Glomerular endothelial cell (primary cell): Measurements from ENCODE around the gene NHSL2. TPM values are rescaled to one million over a fixed set of nuclear protein-coding genes. Genes with fewer than 3 reads are reported as not detected.
"Not testable (repeated sequence)": the region's sequence is repeated elsewhere in the genome, so short reads cannot be mapped to it uniquely, and the experiment has no call there.

ENCODE experiments used
- DNase-seq: peaks from one replicate; pipeline ENCODE4 v3.0.0-alpha.2; 2011; ENCODE audit warnings: low read depth, low spot score; ENCODE audit errors: extremely low read depth
- total RNA-seq: library from RNA; depleted of rRNA; stranded (reverse); fragments of >200 nt; gene quantifications from 2 replicates; pipeline ENCODE4 v1.2.3, GENCODE V29; 2015

The NHSL2 gene
- total RNA-seq, 1 donor from 2014 or later, result 36.9 TPM

DNA sequence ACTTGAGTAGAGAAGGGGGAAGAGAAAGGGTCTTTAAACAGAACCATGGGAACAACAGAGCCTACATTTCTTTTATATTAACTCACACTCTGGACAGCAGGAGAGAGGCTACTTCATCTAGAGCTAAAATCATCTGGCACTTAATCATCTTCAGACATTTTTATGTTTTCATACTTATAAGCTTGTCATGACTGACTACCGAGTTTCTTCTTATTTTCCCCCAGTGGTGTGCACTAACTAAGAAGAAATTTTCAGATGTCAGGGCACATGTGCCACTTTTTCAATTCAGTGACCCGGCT is 232.9 kb downstream of the NHSL2 start:
- no peak for DNase-seq

DNA sequence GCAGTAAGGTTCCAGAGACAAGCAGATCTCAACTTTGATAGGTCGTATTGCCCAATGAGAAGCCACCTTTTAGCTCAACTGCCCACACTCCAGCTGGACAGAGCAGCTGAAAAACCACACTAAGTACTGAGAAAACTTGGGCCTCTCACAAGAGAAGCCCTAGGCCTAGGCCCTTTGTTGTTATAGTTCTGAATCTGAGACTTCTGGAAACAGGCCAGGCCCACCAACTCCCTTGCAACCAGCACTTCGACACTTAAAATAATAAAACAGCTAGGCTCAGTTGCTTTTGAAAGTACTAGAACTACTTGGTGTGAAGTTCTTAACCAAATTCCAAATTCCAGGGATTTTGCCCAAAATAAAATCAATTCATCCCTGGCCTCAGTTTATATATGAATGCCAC is 234.5 kb downstream of the NHSL2 start:
- DNase-seq, result no peak

DNA sequence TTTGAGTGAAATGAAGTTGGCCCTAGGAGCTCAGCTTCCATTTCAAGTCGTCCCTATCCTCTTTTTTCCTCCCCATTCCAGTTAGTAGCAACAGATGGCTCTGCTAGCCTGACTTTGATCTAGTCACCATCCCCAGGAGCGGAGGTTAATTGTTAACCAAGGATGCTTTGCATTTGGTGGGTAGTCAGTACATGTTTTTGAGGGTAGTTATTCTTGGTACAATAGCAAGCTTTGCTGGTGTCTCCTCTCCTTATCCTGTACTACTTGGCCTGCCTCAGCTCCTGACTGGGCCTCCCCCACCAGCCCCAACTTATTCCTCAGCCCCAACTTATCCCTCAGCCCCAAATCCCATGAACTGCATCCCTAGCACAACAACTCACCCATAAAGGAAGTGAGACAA is 235.9 kb downstream of the NHSL2 start:
- DNase-seq, result no peak

DNA sequence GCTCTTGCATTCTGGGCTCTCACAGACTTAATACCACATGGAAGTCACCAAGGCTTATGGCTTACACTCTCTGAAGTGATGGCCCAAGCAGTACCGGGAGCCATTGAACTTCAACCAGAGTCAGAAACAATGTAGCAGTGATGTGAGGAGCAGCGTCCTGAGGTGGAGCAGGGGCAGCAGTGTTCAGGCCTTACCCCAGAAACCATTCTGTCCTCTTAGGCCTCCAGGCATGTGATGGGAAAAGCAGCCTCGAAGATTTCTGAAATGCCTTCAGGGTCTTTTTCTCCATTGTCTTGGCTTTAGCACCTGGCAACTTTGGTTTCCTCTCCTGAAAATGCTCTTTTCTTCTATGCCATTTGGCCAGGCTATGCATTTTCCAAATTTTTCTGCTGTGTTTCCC is 248.1 kb downstream of the NHSL2 start:
- DNase-seq, result no peak

DNA sequence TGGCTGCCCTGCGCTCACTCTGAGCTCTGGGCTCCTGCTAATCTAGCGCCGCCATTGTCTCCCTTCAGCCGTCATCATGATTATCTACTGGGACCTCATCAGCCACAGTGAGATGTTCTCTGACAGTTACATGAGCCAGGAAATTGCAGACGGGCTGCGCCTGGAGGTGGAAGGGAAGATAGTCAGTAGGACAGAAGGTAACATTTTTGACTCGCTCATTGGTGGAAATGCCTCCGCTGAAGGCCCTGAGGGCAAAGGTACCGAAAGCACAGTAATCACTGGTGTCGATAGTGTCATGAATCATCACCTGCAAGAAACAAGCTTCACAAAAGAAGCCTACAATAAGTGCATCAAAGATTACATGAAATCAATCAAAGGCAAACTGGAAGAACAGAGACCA is 249.1 kb downstream of the NHSL2 start:
- no peak for DNase-seq

DNA sequence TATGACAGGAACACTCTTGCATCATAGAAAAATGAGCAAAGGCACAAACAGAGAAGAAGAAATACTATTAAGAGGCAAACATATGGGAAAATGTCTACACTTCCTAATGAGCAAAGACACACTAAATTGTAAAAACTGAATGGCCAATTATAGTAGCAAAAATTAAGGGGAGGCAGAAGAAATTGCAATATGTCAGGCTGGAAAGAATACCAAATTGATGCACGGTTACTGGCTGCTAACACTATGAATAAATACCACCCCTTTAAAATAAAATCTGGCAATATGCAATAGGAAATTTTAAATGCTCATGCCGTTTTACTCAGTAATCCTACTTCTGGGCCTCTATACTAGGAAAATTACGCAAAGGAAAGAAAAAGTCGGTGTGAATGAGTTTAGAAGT is 254.9 kb downstream of the NHSL2 start:
- no peak for DNase-seq

DNA sequence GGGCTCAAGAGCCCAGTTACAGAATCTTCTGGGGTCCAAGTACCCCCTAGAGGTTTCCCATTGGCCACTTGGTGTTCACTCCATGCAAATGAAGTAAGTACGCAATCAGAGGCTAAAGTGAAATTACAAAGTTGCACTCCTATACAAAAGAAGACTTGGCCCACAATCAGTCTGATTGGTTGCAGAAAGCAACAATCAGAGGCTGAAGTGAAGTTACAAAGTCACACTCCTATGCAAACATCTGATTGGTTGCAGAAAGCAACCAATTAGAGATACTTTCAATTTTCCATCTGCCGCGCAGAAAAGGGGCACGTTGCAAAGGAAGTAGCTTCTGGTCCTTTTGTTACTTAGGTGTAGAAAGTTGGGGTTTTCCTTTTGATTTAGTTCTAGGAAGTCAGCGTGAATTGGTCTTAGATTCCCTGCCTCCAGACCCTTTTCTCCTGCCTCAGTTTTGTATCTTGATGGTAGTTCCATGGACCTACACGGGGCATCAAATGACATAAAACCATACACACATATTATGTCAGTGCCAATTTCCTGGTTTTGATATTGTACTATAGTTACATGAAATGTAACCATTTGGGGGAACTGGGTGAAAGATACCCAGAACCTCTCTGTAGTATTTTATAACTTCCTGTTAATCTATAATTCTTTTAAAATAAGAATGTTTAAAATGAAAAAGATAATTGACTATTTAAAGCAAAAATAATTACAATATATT is 258.5 kb downstream of the NHSL2 start:
- no peak for DNase-seq

DNA sequence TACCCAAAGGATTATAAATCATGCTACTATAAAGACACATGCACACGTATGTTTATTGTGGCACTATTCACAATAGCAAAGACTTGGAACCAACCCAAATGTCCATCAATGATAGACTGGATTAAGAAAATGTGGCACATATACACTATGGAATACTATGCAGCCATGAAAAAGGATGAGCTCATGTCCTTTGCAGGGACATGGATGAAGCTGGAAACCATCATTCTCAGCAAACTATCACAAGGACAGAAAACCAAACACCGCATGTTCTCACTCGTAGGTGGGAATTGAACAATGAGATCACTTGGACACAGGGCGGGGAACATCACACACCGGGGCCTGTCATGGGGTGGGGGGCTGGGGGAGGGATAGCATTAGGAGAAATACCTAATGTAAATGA is 265.6 kb downstream of the NHSL2 start:
- DNase-seq, result not testable (repeated sequence)

DNA sequence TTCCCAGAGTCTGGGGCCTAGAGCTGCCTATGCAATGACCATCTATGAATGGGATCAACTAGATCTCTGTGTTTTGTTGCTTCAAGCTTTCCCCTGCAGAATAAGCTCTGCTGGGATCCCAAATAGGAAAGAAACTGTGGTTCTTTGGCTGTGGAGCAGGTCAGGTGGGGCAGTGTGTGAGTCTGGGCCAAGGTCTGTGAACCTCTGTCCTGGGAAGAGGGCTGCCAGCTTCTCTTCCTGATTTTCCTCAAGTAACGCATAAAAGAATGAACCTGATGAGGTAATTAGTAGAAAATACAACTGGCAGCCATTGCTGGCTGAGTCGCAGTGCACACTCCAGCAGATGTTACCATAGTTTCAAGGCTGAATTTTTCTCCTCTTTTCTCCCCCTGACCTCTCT is 266.3 kb downstream of the NHSL2 start:
- DNase-seq, result no peak

DNA sequence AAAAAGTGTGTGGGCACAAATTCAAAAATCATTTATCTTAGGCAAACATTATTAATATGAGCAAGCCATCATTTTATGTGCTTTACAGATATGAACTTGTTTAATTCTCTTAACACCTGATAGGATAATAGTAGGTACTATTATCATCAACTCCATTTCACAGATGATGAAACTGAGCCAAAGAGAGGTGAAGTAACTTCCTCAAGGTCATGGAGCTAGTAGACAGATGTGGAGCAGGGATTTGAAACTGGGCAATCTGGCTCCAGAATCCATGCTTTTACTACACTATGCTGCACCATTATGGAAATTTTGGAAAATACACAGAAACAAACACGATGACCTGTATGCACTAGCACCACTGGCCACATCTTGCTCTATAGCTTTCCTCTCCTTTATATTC is 269.9 kb downstream of the NHSL2 start:
- no peak for DNase-seq

DNA sequence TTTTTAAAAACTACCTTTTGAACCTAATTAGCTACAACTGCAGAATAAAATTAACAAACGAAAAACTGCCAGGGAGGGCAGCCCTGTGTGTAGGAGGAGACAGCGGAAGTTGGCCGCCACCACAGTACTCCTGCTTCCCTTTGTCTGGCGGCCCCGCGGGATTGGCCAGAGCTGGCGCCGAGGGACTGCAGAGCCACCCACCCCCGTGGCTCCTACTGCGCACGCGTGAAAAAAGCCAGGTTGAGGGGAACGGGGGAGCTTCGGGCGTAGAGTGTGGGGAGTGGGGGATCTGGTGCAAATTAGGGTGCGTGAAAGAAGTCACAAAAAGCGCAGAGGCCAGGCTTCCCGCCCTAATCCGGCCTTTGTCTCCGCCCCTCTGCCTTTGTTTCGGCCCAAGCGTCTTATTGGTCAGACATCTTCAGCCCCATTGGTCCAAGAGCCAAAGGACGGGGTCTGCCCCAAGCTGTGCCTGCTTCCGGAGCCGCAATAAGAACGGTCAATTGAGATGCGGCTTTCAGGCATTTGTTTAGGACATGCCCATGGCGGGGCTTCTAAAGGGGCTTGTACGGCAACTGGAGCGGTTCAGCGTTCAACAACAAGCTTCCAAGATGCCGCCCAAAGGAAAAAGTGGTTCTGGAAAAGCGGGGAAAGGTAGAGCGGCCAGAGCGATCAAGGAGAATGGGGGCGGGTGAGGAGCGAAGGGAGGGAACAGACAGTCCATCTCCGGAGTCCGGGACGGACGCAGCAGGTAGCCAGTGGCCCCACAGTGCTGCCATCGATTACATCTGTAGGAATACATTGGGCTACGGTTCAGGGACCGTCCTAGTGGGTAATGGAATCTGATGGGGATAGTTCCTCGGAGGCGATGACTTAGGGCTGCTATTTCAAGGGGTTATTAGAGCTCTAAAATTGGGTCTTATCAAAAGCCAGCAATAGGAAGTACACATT is 270.8 kb downstream of the NHSL2 start, which contains the start of gene PIN4:
Gene PIN4 (plus strand): TSS at position 580 of the 948 bp plus-strand sequence. CDS start 29 bp downstream, at position 609.
- peak; percentile 75 for DNase-seq

DNA sequence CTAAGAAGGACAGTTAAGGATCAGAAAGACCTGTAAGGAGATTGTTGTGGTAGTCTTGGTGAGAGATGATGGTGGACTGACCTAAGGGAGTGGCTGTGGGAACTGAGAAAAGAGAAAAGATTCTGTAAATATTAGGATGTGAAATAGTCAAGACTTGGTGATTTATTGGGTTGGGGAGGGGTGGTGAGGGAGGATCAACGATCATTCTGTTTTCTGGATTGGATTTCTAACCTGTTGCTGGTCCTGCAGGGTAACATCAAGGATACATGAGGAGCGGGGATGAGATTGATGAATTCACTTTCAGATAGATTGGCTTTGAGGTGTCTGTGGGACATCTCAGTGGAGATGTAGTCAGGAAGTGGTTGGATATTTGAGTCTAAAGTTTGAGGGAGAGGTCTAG is 272.3 kb downstream of the NHSL2 start:
- no peak for DNase-seq

DNA sequence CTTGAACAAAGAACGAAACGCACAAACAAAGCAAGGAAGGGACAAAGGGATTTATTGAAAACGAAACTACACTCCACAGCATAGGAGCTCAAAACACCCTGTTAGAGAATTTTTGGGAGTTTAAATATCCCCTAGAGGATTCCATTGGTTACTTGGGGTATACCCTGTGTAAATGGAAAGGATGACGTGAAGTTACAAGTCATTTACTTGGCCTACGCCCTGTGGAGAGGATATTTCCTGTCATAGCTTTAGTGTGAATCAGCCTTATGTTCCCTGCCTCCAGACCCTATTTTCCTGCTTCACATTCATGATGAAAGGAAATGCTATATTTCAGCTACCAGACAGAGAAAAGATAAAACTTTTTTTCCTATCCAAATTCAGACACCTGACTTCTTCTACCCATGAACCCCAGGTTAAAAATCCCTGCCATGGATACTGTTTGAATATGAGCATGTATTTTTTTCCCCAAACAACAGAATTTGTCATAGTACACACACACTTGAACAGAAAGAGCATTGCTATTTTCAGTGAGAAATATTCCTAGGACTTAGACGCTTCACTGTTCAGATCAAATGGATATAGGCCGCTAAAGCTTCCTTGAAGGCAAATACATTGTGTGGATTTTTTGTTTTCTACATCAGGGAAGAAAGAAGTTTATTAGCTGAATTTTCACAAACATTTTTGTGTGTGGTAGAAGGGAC is 291.3 kb downstream of the NHSL2 start:
- no peak for DNase-seq

Other genes starting within 250 kb of the NHSL2 start
- not detected in 2 replicates for gene CXorf49, start 192.6 kb upstream of the NHSL2 start, total RNA-seq
- not detected in 2 replicates for gene CXorf49B, start 147.5 kb upstream of the NHSL2 start, total RNA-seq
- gene RTL5, start 221.1 kb downstream of the NHSL2 start, total RNA-seq, result 1.6 and 1.9 TPM in 2 replicates